MM.1S (cell line): ENCODE data around the gene CRTAC1.

Experiments
- EZH2 ChIP-seq: fragments of 300-600 bp; sonication (generic); optimal IDR thresholded peaks from 2 replicates; pipeline ENCODE3; 2017; ENCODE audit warnings: low read depth, mild to moderate bottlenecking, antibody characterized with exemption, low read length, mixed read lengths
- EZH2phosphoT487 ChIP-seq: fragments of 300-600 bp; sonication (generic); IDR thresholded peaks from 2 replicates; pipeline ENCODE4 v1.6.1; 2018; ENCODE audit warnings: antibody characterized with exemption, low read length
- TF ChIP-seq, protein P1 (sequence below): fragments of 300-600 bp; sonication (generic); IDR thresholded peaks from 2 replicates; pipeline ENCODE4 v1.5.1; 2016; ENCODE audit warnings: antibody characterized with exemption, low read length, mixed read lengths

DNA sequence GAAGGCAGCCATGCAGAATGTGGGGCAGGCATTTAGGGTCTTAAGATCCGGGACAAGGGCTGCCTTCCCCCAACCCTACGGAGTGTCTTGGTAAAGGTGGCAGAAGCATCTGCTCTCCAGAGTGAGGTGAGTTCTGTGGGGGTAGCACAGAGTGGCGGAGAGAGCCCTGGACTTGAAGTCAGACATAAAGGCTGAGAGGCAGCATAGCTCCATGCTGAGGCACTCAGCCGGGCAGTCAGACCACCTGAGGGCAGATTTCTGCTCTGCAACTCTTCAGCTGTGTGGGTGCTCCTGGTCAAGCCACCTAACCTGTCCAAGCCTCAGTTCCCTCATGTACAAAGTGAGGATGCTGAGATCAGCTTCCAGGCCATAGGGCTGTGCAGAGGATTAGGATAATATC lies 81.0 kb downstream of the CRTAC1 start:
- TF ChIP-seq, protein P1, sequence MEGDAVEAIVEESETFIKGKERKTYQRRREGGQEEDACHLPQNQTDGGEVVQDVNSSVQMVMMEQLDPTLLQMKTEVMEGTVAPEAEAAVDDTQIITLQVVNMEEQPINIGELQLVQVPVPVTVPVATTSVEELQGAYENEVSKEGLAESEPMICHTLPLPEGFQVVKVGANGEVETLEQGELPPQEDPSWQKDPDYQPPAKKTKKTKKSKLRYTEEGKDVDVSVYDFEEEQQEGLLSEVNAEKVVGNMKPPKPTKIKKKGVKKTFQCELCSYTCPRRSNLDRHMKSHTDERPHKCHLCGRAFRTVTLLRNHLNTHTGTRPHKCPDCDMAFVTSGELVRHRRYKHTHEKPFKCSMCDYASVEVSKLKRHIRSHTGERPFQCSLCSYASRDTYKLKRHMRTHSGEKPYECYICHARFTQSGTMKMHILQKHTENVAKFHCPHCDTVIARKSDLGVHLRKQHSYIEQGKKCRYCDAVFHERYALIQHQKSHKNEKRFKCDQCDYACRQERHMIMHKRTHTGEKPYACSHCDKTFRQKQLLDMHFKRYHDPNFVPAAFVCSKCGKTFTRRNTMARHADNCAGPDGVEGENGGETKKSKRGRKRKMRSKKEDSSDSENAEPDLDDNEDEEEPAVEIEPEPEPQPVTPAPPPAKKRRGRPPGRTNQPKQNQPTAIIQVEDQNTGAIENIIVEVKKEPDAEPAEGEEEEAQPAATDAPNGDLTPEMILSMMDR = no peak
- TF ChIP-seq EZH2 (no peak), EZH2phosphoT487 (no peak)
